ENCODE results near the gene CUL9. TPM values are rescaled to one million over a fixed set of nuclear protein-coding genes. Genes with fewer than 3 reads are reported as not detected.

The CUL9 gene
- polyA plus RNA-seq, 3 donors: 2.9 to 68.8 (median 3.8) TPM

GRCh38 chr6:43184268-43184985 lies 2.4 kb downstream of the CUL9 start:
- peaks cover 32% of the 10 kb centered on the region for H3K4me1 Mint-ChIP-seq
- H3K36me3 ChIP-seq (replicated peaks in 1 of 2; ENCODE audit: control insufficient read depth in 1 of 2, insufficient read depth in 2 of 2, low read length in 2 of 2): peaks cover 45 to 60% of the 10 kb centered on the region in 2 donors
- peaks cover 5% of the 10 kb centered on the region for H3K79me2 ChIP-seq (ENCODE audit: insufficient read depth, low read length)
- peaks cover 45 to 58% of the 10 kb centered on the region in 2 donors for H3K36me3 Mint-ChIP-seq
- no peak overlapping the region for H3K4me3 ChIP-seq (replicated peaks in 1 of 3; ENCODE audit: low read depth in 2 of 3, low read length in 3 of 3)
- H3K4me1 ChIP-seq (ENCODE audit: control insufficient read depth in 1 of 2, insufficient read depth in 2 of 2, low read length in 2 of 2): peaks cover 16 to 24% of the 10 kb centered on the region in 2 donors
- H3K4me3 Mint-ChIP-seq: no peak overlapping the region
- no peaks in the 10 kb centered on the region for H4K20me1 ChIP-seq (ENCODE audit: insufficient read depth, low read length)
- no peaks in the 10 kb centered on the region for H3K9me3 ChIP-seq (replicated peaks in 1 of 2; ENCODE audit: control insufficient read depth in 1 of 2, insufficient read depth in 1 of 2, low read length in 2 of 2)
- no peak overlapping the region for H3K4me2 ChIP-seq (replicated peaks; ENCODE audit: extremely low read depth, low read length, poor library complexity, severe bottlenecking)
- WGBS (ENCODE audit: insufficient coverage): 98% methylated on average over 21 of the region's 21 CpGs
- no peaks in the 10 kb centered on the region for H3K9me3 Mint-ChIP-seq
- no peak overlapping the region for H3K27ac ChIP-seq (ENCODE audit: low read depth in 1 of 2, low read length in 2 of 2)
- peak overlapping the region in 3 of 7 donors; percentile 32 to 59 (median 46) for H3K27ac Mint-ChIP-seq
- TF ChIP-seq CTCF (IDR thresholded peaks at IDR 0.05): no peak
- no peak overlapping the region for H2AFZ ChIP-seq (ENCODE audit: insufficient read depth, low read depth, low read length, poor library complexity, severe bottlenecking)
- intact Hi-C loops (cut with micrococcal nuclease): no loop called here
- H3K27me3 ChIP-seq (ENCODE audit: control insufficient read depth in 2 of 2, insufficient read depth in 2 of 2, low read length in 2 of 2): no peaks in the 10 kb centered on the region
- no peak overlapping the region for H3K9ac ChIP-seq (ENCODE audit: insufficient read depth, low read length, poor library complexity, severe bottlenecking)
- H3K27me3 Mint-ChIP-seq (ENCODE audit: low read depth in 3 of 3): peaks cover 0 to 2% (median 0%) of the 10 kb centered on the region in 3 donors
- DNase-seq: no peak

- Histone ChIP-seq H3K9ac (ENCODE audit: insufficient read depth, low read length, poor library complexity, severe bottlenecking) (no peak overlapping the region), H3K36me3 (replicated peaks in 1 of 2; ENCODE audit: control insufficient read depth in 1 of 2, insufficient read depth in 2 of 2, low read length in 2 of 2) (peaks cover 50 to 59% of the 10 kb centered on the region in 2 donors), H3K4me2 (replicated peaks; ENCODE audit: extremely low read depth, low read length, poor library complexity, severe bottlenecking) (no peak overlapping the region), H3K79me2 (ENCODE audit: insufficient read depth, low read length) (peaks cover 5% of the 10 kb centered on the region), H3K9me3 (replicated peaks in 1 of 2; ENCODE audit: control insufficient read depth in 1 of 2, insufficient read depth in 1 of 2, low read length in 2 of 2) (no peaks in the 10 kb centered on the region), H4K20me1 (ENCODE audit: insufficient read depth, low read length) (no peaks in the 10 kb centered on the region), H3K4me3 (replicated peaks in 1 of 3; ENCODE audit: low read depth in 2 of 3, low read length in 3 of 3) (no peak overlapping the region), H2AFZ (ENCODE audit: insufficient read depth, low read depth, low read length, poor library complexity, severe bottlenecking) (no peak overlapping the region), H3K27ac (ENCODE audit: low read depth in 1 of 2, low read length in 2 of 2) (no peak overlapping the region), H3K27me3 (ENCODE audit: control insufficient read depth in 2 of 2, insufficient read depth in 2 of 2, low read length in 2 of 2) (no peaks in the 10 kb centered on the region), H3K4me1 (ENCODE audit: control insufficient read depth in 1 of 2, insufficient read depth in 2 of 2, low read length in 2 of 2) (peaks cover 16 to 24% of the 10 kb centered on the region in 2 donors)
- 97% methylated on average over 5 of the region's 5 CpGs for whole genome bisulfite sequencing (ENCODE audit: insufficient coverage)
- Mint-ChIP-seq H3K36me3 (peaks cover 45 to 53% of the 10 kb centered on the region in 2 donors), H3K4me3 (no peak overlapping the region), H3K27me3 (ENCODE audit: low read depth in 3 of 3) (peaks cover 0 to 2% (median 0%) of the 10 kb centered on the region in 3 donors), H3K9me3 (no peaks in the 10 kb centered on the region), H3K4me1 (peaks cover 32% of the 10 kb centered on the region), H3K27ac (peak overlapping the region in 1 of 7 donors; percentile 21)
- intact Hi-C loops (cut with micrococcal nuclease): no loop called here
- TF ChIP-seq CTCF (IDR thresholded peaks at IDR 0.05): no peak
- DNase-seq: no peak
Measured at GRCh38 chr6:43185391-43185985, 3.5 kb downstream of the CUL9 start.

All from CD14-positive monocyte (primary cell).